ENCODE results near the gene IL17REL.

GRCh38 chr22:50020606-50021005 lies 8.0 kb upstream of the IL17REL start:
- TF ChIP-seq POLR2A (IDR thresholded peaks at IDR 0.05) = no peak
- TF ChIP-seq CTCF (IDR thresholded peaks at IDR 0.05) = no peak
- TF ChIP-seq EP300 (IDR thresholded peaks at IDR 0.05) = no peak

Data from tibial nerve (tissue), 4 donors.